AG10803 (cell line): Measurements from ENCODE around the gene DOCK9.

Experiments
- DNase-seq: peaks from one replicate; pipeline ENCODE4 v3.0.0; 2010; ENCODE audit warnings: low read depth
- H3K4me3 ChIP-seq: 2 replicates; pipeline ENCODE4 v1.5.1; 2011; ENCODE audit warnings: mild to moderate bottlenecking, low read length, control low read depth
- TF ChIP-seq, protein P1 (sequence below): conservative IDR thresholded peaks from 2 replicates; pipeline ENCODE4 v1.5.1; 2011; ENCODE audit warnings: mild to moderate bottlenecking, low read length, control low read depth, inconsistent platforms

DOCK9 gene

GRCh38 chr13:98960606-98961502, 17.0 kb downstream of the DOCK9 start:
- TF ChIP-seq, protein P1, sequence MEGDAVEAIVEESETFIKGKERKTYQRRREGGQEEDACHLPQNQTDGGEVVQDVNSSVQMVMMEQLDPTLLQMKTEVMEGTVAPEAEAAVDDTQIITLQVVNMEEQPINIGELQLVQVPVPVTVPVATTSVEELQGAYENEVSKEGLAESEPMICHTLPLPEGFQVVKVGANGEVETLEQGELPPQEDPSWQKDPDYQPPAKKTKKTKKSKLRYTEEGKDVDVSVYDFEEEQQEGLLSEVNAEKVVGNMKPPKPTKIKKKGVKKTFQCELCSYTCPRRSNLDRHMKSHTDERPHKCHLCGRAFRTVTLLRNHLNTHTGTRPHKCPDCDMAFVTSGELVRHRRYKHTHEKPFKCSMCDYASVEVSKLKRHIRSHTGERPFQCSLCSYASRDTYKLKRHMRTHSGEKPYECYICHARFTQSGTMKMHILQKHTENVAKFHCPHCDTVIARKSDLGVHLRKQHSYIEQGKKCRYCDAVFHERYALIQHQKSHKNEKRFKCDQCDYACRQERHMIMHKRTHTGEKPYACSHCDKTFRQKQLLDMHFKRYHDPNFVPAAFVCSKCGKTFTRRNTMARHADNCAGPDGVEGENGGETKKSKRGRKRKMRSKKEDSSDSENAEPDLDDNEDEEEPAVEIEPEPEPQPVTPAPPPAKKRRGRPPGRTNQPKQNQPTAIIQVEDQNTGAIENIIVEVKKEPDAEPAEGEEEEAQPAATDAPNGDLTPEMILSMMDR, result no peak
- no peak for DNase-seq
- no peak overlapping the region for H3K4me3 ChIP-seq

GRCh38 chr13:98959786-98960605, 17.9 kb downstream of the DOCK9 start:
- no peak for DNase-seq
- TF ChIP-seq, protein P1, result no peak
- no peak overlapping the region for H3K4me3 ChIP-seq

- TF ChIP-seq, protein P1, result no peak
- DNase-seq, result no peak
- no peak overlapping the region for H3K4me3 ChIP-seq
Observed at GRCh38 chr13:98959291-98959690, 18.6 kb downstream of the DOCK9 start.

GRCh38 chr13:98958443-98958794, 19.4 kb downstream of the DOCK9 start:
- no peak for DNase-seq
- TF ChIP-seq, protein P1, result no peak
- no peak overlapping the region for H3K4me3 ChIP-seq

DNA sequence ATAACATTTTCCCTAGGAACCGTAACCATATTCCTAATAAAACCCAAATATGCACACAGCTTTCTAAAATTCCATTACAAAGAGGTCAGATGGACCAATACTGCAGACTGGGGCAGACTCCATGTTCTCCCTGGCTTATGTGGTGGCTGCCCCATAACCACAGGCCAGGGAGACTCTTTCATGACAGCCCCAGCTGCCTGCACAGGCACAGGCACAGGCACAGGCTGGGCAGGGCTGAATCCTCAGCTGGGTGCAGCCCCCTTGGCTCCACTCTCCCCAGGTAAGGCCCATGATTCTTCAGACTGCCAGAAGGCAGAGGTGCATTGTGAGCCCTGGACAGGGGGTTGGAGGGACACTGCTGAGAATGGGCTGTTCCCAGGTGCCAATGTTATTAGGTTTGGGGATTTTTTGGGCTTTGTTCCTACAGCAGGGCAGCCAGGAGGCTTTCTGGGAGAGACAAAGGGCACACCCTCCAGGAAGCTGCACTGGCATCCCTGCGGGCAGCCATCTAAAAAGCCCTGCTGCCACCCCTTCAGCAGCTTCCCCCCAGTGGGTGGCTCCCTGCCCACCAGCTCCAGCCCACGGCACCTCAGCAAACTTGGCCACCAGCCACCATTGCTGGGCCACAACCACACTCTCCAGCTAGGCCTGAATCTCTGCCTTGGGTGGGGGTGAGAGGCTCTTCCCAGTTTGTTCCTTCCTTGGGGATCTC, 20.0 kb downstream of the DOCK9 start:
- TF ChIP-seq, protein P1, result no peak
- H3K4me3 ChIP-seq, result no peak overlapping the region
- DNase-seq, result no peak

GRCh38 chr13:98955336-98955735, 22.5 kb downstream of the DOCK9 start:
- TF ChIP-seq, protein P1, result no peak
- DNase-seq, result no peak
- H3K4me3 ChIP-seq, result no peak overlapping the region
